ENCODE data around the gene CHRNA9. TPM values are rescaled to one million over a fixed set of nuclear protein-coding genes. Genes with fewer than 3 reads are reported as not detected.
"Not testable (repeated sequence)": the region's sequence is repeated elsewhere in the genome, so short reads cannot be mapped to it uniquely, and the experiment has no call there.

CHRNA9 gene
- total RNA-seq, 1 experiment from 2014 or later: not detected

DNA sequence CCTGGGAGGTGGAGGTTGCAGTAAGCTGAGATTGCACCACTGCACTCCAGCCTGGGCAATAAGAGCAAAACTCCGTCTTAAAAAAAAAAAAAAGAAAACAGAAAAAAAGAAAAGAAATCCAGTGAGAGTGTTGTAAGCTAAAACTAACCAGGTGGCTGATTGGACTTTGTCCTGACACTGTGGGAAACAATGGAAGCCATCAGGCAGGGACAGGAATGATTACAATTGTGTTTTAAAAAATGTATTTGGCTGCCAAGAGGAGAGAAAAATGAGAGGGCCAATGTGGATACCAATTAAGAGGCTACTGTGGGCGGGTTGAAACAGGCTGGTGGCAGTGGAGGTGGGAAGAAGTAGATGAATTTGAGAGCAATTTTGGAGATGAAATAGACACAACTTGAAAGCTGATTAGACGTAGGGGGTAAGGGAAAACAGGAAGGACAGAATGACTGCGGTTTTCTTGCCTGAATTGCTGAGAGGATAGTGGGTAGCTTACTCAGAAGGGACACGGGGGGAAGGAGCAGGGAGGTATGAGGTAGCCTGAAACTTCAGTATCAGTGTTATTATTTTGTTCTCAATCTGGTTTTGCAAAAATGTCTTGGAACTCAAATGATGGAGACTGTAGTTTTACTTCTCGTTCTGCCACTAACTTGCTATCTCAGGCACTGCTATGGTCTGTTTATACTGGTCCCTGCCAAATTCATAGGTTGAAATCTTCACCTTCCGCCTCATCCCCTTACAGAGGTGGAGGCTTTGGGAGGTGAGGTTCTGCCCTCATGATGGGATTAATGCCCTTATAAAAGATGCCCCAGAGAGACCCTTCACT, 45.6 kb upstream of the CHRNA9 start:
- no peak for DNase-seq
- Mint-ChIP-seq H3K4me3 (ENCODE audit: low read depth, unreplicated experiment) (no peak overlapping the region), H3K36me3 (ENCODE audit: insufficient read depth, unreplicated experiment) (no peaks in the 10 kb centered on the region), H3K27ac (ENCODE audit: unreplicated experiment) (no peak overlapping the region), H3K27me3 (ENCODE audit: unreplicated experiment) (no peaks in the 10 kb centered on the region), H3K9me3 (ENCODE audit: low read depth, unreplicated experiment) (no peaks in the 10 kb centered on the region), H3K4me1 (ENCODE audit: low read depth, unreplicated experiment) (peaks cover 9% of the 10 kb centered on the region)
- intact Hi-C loops (cut with micrococcal nuclease; ENCODE audit: unreplicated experiment): no loop called here
- no TSS peak for BruUV-seq (replicated peaks)
- CTCF ChIA-PET: interaction anchor here (0.9 kb wide), 2 partner anchors 14 to 20 kb away, joined by 3 to 5 read pairs; no protein-coding TSS in a partner anchor
- no peak for TF ChIP-seq CTCF (IDR thresholded peaks at IDR 0.05; ENCODE audit: unreplicated experiment)

DNA sequence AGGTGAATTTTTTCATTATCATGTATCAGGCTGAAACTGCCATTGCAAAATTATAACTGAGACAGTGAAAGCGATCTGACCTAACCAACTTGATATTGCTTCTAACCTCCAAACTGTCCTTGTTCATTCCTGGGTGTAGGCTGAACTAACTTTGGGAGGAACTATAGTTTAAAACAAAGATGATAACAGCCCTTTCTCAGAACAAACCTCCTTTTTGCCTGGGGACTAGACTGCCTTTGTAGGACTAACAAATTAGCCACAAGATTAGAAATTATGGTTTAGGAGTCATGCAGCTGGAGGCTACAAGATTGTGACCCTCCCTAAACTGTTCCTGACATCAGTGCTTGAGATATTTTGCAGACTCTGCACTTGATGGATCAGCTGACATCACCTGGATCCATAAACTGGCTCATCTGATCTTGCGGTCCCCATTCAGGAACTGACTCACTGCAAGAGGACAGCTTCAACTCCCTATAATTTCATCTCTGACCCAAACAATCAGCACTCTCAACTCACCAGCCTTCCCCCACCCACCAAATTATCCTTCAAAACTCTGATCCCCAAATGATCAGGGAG, 44.4 kb upstream of the CHRNA9 start:
- H3K4me1 Mint-ChIP-seq (ENCODE audit: low read depth, unreplicated experiment); H3K4me3 Mint-ChIP-seq (ENCODE audit: low read depth, unreplicated experiment); H3K9me3 Mint-ChIP-seq (ENCODE audit: low read depth, unreplicated experiment); H3K36me3 Mint-ChIP-seq (ENCODE audit: insufficient read depth, unreplicated experiment); intact Hi-C loops (cut with micrococcal nuclease; ENCODE audit: unreplicated experiment); H3K27ac Mint-ChIP-seq (ENCODE audit: unreplicated experiment); DNase-seq; H3K27me3 Mint-ChIP-seq (ENCODE audit: unreplicated experiment); BruUV-seq (replicated peaks): not testable (repeated sequence)
- CTCF ChIA-PET: interaction anchor here (0.9 kb wide), 1 partner anchor 19 kb away, joined by 3 read pairs; no protein-coding TSS in a partner anchor

- CTCF ChIA-PET: interaction anchor here (0.9 kb wide), 1 partner anchor 14 kb away, joined by 3 read pairs; no protein-coding TSS in a partner anchor
- Mint-ChIP-seq H3K9me3 (ENCODE audit: low read depth, unreplicated experiment) (no peaks in the 10 kb centered on the region), H3K4me1 (ENCODE audit: low read depth, unreplicated experiment) (peaks cover 9% of the 10 kb centered on the region), H3K27ac (ENCODE audit: unreplicated experiment) (no peak overlapping the region), H3K27me3 (ENCODE audit: unreplicated experiment) (no peaks in the 10 kb centered on the region), H3K36me3 (ENCODE audit: insufficient read depth, unreplicated experiment) (no peaks in the 10 kb centered on the region), H3K4me3 (ENCODE audit: low read depth, unreplicated experiment) (no peak overlapping the region)
- BruUV-seq (replicated peaks): no TSS peak
- DNase-seq: no peak
- intact Hi-C loops (cut with micrococcal nuclease; ENCODE audit: unreplicated experiment): no loop called here
- TF ChIP-seq CTCF (IDR thresholded peaks at IDR 0.05; ENCODE audit: unreplicated experiment): no peak
Observed at GRCh38 chr4:40292313-40292759, 42.8 kb upstream of the CHRNA9 start.

DNA sequence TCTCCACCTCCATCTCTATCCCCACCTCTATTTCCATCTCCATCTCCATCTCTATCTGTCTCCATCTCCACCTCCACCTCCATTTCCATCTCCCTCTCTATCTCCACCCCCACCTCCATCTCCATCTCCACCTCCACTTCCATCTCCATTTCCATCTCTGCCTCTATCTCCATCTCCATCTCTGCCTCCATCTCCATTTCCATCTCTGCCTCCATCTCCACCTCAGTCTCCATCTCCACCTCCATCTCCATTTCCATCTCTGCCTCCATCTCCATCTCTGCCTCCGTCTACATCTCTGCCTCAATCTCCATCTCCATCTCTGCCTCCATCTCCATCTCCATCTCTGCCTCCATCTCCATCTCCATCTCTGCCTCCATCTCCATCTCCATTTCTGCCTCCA, 40.8 kb upstream of the CHRNA9 start:
- H3K27ac Mint-ChIP-seq (ENCODE audit: unreplicated experiment): no peak overlapping the region
- no peak for DNase-seq
- H3K4me3 Mint-ChIP-seq (ENCODE audit: low read depth, unreplicated experiment): no peak overlapping the region
- CTCF ChIA-PET: no interaction called here
- intact Hi-C loops (cut with micrococcal nuclease; ENCODE audit: unreplicated experiment): no loop called here
- H3K27me3 Mint-ChIP-seq (ENCODE audit: unreplicated experiment): no peaks in the 10 kb centered on the region
- peaks cover 5% of the 10 kb centered on the region for H3K4me1 Mint-ChIP-seq (ENCODE audit: low read depth, unreplicated experiment)
- no peaks in the 10 kb centered on the region for H3K36me3 Mint-ChIP-seq (ENCODE audit: insufficient read depth, unreplicated experiment)
- no peaks in the 10 kb centered on the region for H3K9me3 Mint-ChIP-seq (ENCODE audit: low read depth, unreplicated experiment)
- no peak for TF ChIP-seq CTCF (IDR thresholded peaks at IDR 0.05; ENCODE audit: unreplicated experiment)
- no TSS peak for BruUV-seq (replicated peaks)

DNA sequence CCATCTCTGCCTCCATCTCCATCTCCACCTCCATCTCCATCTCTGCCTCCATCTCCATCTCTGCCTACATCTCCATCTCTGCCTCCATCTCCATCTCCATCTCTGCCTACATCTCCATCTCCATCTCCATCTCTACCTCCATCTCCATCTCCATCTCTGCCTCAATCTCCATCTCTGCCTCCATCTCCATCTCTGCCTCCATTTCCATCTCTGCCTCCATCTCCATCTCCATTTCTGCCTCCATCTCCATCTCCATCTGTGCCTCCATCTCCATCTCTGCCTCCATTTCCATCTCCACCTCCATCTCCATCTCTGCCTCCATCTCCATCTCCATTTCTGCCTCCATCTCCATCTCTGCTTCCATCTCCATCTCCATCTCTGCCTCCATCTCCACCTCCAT, 40.1 kb upstream of the CHRNA9 start:
- H3K27ac Mint-ChIP-seq (ENCODE audit: unreplicated experiment); H3K4me1 Mint-ChIP-seq (ENCODE audit: low read depth, unreplicated experiment); H3K4me3 Mint-ChIP-seq (ENCODE audit: low read depth, unreplicated experiment); H3K36me3 Mint-ChIP-seq (ENCODE audit: insufficient read depth, unreplicated experiment); BruUV-seq (replicated peaks); H3K9me3 Mint-ChIP-seq (ENCODE audit: low read depth, unreplicated experiment); H3K27me3 Mint-ChIP-seq (ENCODE audit: unreplicated experiment); intact Hi-C loops (cut with micrococcal nuclease; ENCODE audit: unreplicated experiment); DNase-seq; CTCF ChIA-PET: not testable (repeated sequence)

All from Calu3 (cell line).